ENCODE results near the gene MTCH2.

DNA sequence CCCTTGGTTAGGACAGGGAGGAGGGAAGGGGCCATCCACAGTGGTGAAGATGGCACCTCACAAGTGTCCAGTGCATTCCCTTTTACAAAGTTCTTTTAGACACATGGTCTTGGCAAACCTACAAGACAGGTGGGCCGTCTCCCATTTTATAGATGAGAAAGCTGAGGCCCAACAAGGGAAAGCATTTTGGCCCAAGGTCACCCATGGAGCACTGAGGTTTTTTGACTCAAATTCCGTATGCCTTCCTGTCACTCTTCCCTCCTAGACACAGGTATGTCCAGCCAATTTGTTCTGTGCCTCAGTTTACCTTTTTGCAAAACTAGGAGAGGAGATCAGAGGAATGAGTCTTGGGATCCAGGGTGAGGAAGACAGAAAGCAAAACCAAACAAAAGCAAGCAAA lies 49.4 kb downstream of the MTCH2 start:
- TF ChIP-seq, protein P1, sequence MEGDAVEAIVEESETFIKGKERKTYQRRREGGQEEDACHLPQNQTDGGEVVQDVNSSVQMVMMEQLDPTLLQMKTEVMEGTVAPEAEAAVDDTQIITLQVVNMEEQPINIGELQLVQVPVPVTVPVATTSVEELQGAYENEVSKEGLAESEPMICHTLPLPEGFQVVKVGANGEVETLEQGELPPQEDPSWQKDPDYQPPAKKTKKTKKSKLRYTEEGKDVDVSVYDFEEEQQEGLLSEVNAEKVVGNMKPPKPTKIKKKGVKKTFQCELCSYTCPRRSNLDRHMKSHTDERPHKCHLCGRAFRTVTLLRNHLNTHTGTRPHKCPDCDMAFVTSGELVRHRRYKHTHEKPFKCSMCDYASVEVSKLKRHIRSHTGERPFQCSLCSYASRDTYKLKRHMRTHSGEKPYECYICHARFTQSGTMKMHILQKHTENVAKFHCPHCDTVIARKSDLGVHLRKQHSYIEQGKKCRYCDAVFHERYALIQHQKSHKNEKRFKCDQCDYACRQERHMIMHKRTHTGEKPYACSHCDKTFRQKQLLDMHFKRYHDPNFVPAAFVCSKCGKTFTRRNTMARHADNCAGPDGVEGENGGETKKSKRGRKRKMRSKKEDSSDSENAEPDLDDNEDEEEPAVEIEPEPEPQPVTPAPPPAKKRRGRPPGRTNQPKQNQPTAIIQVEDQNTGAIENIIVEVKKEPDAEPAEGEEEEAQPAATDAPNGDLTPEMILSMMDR (IDR thresholded peaks at IDR 0.05), result no peak
- TF ChIP-seq EZH2 (IDR thresholded peaks at IDR 0.05), result no peak
- no peak for TF ChIP-seq EZH2phosphoT487 (IDR thresholded peaks at IDR 0.05)

Measured in neural progenitor cell (in vitro differentiated cells).